GM12878 (cell line): ENCODE results near the gene FGF12. TPM values are rescaled to one million over a fixed set of nuclear protein-coding genes. Genes with fewer than 3 reads are reported as not detected.

Source experiments
- ATAC-seq: fragments of 200-7000 bp; cut with Tn5 transposase; 3 replicates; pipeline ENCODE4 v1.9.1; 2020; ENCODE audit warnings: mild to moderate bottlenecking, moderate library complexity
- BruUV-seq: library from RNA; stranded (reverse); fragments of 400-500 nt; replicated peaks from 2 replicates; lab custom pipeline; 2021; lab: Mats Ljungman, UMichigan
- CTCF ChIA-PET: fragments of 300-600 bp; sonication (Branson Sonifier 250); formaldehyde crosslinking; extraction: SDS; loops from one replicate; lab custom pipeline; 2021; ENCODE audit warnings: inconsistent platforms; lab: Yijun Ruan, JAX
- POLR2A ChIA-PET: fragments of 350-600 bp; formaldehyde crosslinking; extraction: SDS; loops from one replicate; lab custom pipeline; 2021; ENCODE audit warnings: inconsistent platforms; lab: Charles Lee
- RAD21 ChIA-PET: fragments of 300-600 bp; sonication (Branson Sonifier 250); formaldehyde crosslinking; loops from one replicate; lab custom pipeline; 2023; ENCODE audit warnings: antibody characterized with exemption; ENCODE audit not compliant: unreplicated experiment; lab: Charles Lee
- SMC1A ChIA-PET: fragments of 300-600 bp; sonication (Branson Sonifier 250); formaldehyde crosslinking; loops from one replicate; lab custom pipeline; 2023; ENCODE audit not compliant: unreplicated experiment, uncharacterized antibody; lab: Charles Lee
- DNase-seq: peaks from one replicate; pipeline ENCODE4 v3.0.0-alpha.2; 2011; ENCODE audit warnings: low read depth, low spot score
- FAIRE-seq: peaks from 3 replicates; lab custom pipeline; 2011; peaks lifted over from hg19 to GRCh38; lab: Jason Lieb, UNC
- H2AFZ ChIP-seq: 2 replicates; pipeline ENCODE4 v1.6.0; 2011; ENCODE audit warnings: low read depth, low read length, control low read depth; ENCODE audit not compliant: control insufficient read depth
- H3K27ac ChIP-seq: 2 replicates; pipeline ENCODE4 v1.5.1; 2011; ENCODE audit warnings: control low read depth; ENCODE audit not compliant: control insufficient read depth, insufficient read depth
- H3K27me3 ChIP-seq, 2 experiments: replicated peaks in 1 of 2; 2 replicates each; pipeline versions ENCODE4 v1.6.0 to v1.6.1; 2011; ENCODE audit warnings: low read length in 1 of 2; ENCODE audit not compliant: control insufficient read depth in 2 of 2, insufficient read depth in 2 of 2
- H3K36me3 ChIP-seq, 2 experiments: 2 replicates each; pipeline ENCODE4 v1.5.1; 2011; ENCODE audit warnings: low read length in 1 of 2; ENCODE audit not compliant: control insufficient read depth in 2 of 2, insufficient read depth in 2 of 2
- H3K4me1 ChIP-seq: 2 replicates; pipeline ENCODE4 v1.6.1; 2011; ENCODE audit warnings: mild to moderate bottlenecking, low read length, moderate library complexity, mixed read lengths; ENCODE audit not compliant: control insufficient read depth, insufficient read depth
- H3K4me2 ChIP-seq: 2 replicates; pipeline ENCODE4 v1.6.0; 2011; ENCODE audit warnings: control low read depth; ENCODE audit not compliant: control insufficient read depth, insufficient read depth
- H3K4me3 ChIP-seq: fragments of 200-600 bp; sonication (generic); 2 replicates; pipeline ENCODE4 v1.5.1; 2016
- H3K79me2 ChIP-seq: 2 replicates; pipeline ENCODE4 v1.6.0; 2011; ENCODE audit warnings: low read length; ENCODE audit not compliant: control insufficient read depth, insufficient read depth
- H3K9ac ChIP-seq: 2 replicates; pipeline ENCODE4 v1.8.0; 2011; ENCODE audit warnings: low read length, control low read depth, mixed read lengths; ENCODE audit not compliant: control insufficient read depth, insufficient read depth
- H3K9me3 ChIP-seq: replicated peaks from 3 replicates; pipeline ENCODE4 v1.5.1; 2011; ENCODE audit warnings: mild to moderate bottlenecking, low read length; ENCODE audit not compliant: control insufficient read depth, insufficient read depth
- H4K20me1 ChIP-seq: 2 replicates; pipeline ENCODE4 v1.6.0; 2011; ENCODE audit not compliant: control insufficient read depth, insufficient read depth
- CBX3 ChIP-seq: fragments of 200-600 bp; sonication (generic); IDR thresholded peaks from 2 replicates; pipeline ENCODE4 v1.6.1; 2016; ENCODE audit warnings: low read depth, borderline replicate concordance
- MXI1 ChIP-seq: fragments of 150-350 bp; IDR thresholded peaks from 2 replicates; pipeline ENCODE4 v1.6.1; 2011; ENCODE audit warnings: low read depth, mild to moderate bottlenecking, inconsistent platforms, low read length, improper control_type of control experiment
- PRDM15 ChIP-seq: fragments of 450-650 bp; formaldehyde crosslinking; IDR thresholded peaks from 2 replicates; pipeline ENCODE4 v1.4.0; 2020; ENCODE audit warnings: mild to moderate bottlenecking, moderate library complexity
- STAT3 ChIP-seq: IDR thresholded peaks from 2 replicates; pipeline ENCODE4 v1.6.1; 2011; ENCODE audit warnings: low read depth, low read length, improper control_type of control experiment
- TCF7 ChIP-seq: IDR thresholded peaks from 2 replicates; pipeline ENCODE4 v1.6.1; 2014; ENCODE audit warnings: antibody characterized with exemption, borderline replicate concordance
- ZBED1 ChIP-seq: IDR thresholded peaks from 2 replicates; pipeline ENCODE4 v1.6.1; 2016; ENCODE audit warnings: borderline replicate concordance
- ZNF24 ChIP-seq: fragments of 450-650 bp; IDR thresholded peaks from 2 replicates; pipeline ENCODE4 v1.6.1; 2017; ENCODE audit warnings: antibody characterized with exemption, mild to moderate bottlenecking
- ZNF592 ChIP-seq: fragments of 450-650 bp; IDR thresholded peaks from 2 replicates; pipeline ENCODE4 v1.6.1; 2017; ENCODE audit warnings: mild to moderate bottlenecking, moderate library complexity
- WGBS: methylation state at CpG from one replicate; pipeline ENCODE4 v1.1.6; 2016; ENCODE audit warnings: low lambda C conversion rate; ENCODE audit not compliant: insufficient replicate concordance, insufficient coverage; ENCODE audit errors: missing lambda C conversion rate; 5-methylcytosine and 5-hydroxymethylcytosine counted together
- in situ Hi-C: fragments of 300-500 bp; cut with MboI; formaldehyde crosslinking; loops from 9 replicates; pipeline ENCODE4 v1.14.3; 2018; ENCODE audit warnings: mixed read lengths
- intact Hi-C: fragments of 100-400 bp; cut with micrococcal nuclease; formaldehyde crosslinking; loops from one replicate; pipeline ENCODE4 v1.14.2; 2022; ENCODE audit not compliant: unreplicated experiment
- polyA plus RNA-seq, 11 experiments: library from polyadenylated mRNA; depleted of rRNA in 4 of 11; unstranded in 6 of 11; stranded (reverse) in 5 of 11; fragments of >200 nt; fragmentation: Nextera tagmentation in 4 of 11; fragmentation: Illumina TruSeq in 1 of 11; extraction: Ambion mirVana in 4 of 11; extraction: Trizol in 1 of 11; gene quantifications; 1 replicate in 1 of 11; 2 replicates in 10 of 11; pipeline versions ENCODE4 v1.2.1 to v1.2.3, GENCODE V29; 2011 to 2016; ENCODE audit warnings: inconsistent platforms in 2 of 11, missing spikeins in 2 of 11, low read depth in 1 of 11
- total RNA-seq, 4 experiments: library from RNA; depleted of rRNA in 3 of 4; stranded (reverse); fragments of >200 nt in 3 of 4; fragmentation: Illumina TruSeq in 1 of 4; extraction: Trizol in 1 of 4; gene quantifications; 2 replicates each; pipeline versions ENCODE4 v1.2.1 to v1.2.3, GENCODE V29; 2013 to 2021
- TF ChIP-seq, protein P1 (sequence below): fragments of 450-650 bp; IDR thresholded peaks from 2 replicates; pipeline ENCODE4 v1.6.1; 2014; ENCODE audit warnings: mild to moderate bottlenecking

FGF12 gene
- total and polyA plus RNA-seq, 10 of the 15 experiments (the other 5 are each of a cell fraction or from before 2014, with no cell fraction given), result 0.03 to 0.43 (median 0.13) TPM; not detected in 7

- TF ChIP-seq ZNF592 (no peak), TCF7 (no peak)
Observed at GRCh38 chr3:192332386-192333291, 394.7 kb downstream of the FGF12 start (continued).

GRCh38 chr3:192331749-192332385, 395.5 kb downstream of the FGF12 start:
- Histone ChIP-seq H3K4me2 (no peak overlapping the region), H3K79me2 (no peaks in the 10 kb centered on the region), H3K27ac (no peak overlapping the region), H3K9me3 (no peaks in the 10 kb centered on the region), H4K20me1 (no peaks in the 10 kb centered on the region), H3K9ac (no peak overlapping the region), H3K27me3 (no peaks in the 10 kb centered on the region), H3K4me3 (no peak overlapping the region), H2AFZ (no peak overlapping the region), H3K4me1 (no peaks in the 10 kb centered on the region), H3K36me3 (no peaks in the 10 kb centered on the region)
- intact Hi-C loops, result no loop called here
- ChIA-PET RAD21 (no interaction called here), CTCF (interaction anchor here (1.3 kb wide), 1 partner anchor 91 kb away, joined by 3 read pairs; no protein-coding TSS in a partner anchor), POLR2A (no interaction called here), SMC1A (interaction anchor here (0.5 to 1.5 kb wide), 3 partner anchors 8 to 915 kb away, joined by 3 to 4 read pairs (median 4); no protein-coding TSS in a partner anchor)
- in situ Hi-C loops, result no loop called here
- FAIRE-seq, result peak; percentile 35
- ATAC-seq, result peak; percentile 69
- DNase-seq, result no peak
- no TSS peak for BruUV-seq
- WGBS, result 14% methylated on average over 3 of the region's 3 CpGs
- TF ChIP-seq MXI1 (no peak), STAT3 (no peak), CBX3 (no peak), PRDM15 (no peak), ZNF24 (no peak), ZBED1 (no peak)
- TF ChIP-seq, protein P1, sequence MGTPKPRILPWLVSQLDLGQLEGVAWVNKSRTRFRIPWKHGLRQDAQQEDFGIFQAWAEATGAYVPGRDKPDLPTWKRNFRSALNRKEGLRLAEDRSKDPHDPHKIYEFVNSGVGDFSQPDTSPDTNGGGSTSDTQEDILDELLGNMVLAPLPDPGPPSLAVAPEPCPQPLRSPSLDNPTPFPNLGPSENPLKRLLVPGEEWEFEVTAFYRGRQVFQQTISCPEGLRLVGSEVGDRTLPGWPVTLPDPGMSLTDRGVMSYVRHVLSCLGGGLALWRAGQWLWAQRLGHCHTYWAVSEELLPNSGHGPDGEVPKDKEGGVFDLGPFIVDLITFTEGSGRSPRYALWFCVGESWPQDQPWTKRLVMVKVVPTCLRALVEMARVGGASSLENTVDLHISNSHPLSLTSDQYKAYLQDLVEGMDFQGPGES, result no peak
